ENCODE data around the gene JOSD1. TPM values are rescaled to one million over a fixed set of nuclear protein-coding genes. Genes with fewer than 3 reads are reported as not detected.
"Not testable (repeated sequence)": the region's sequence is repeated elsewhere in the genome, so short reads cannot be mapped to it uniquely, and the experiment has no call there.

The JOSD1 gene
- total RNA-seq, 2 experiments from 2014 or later: 303 to 307 TPM

DNA sequence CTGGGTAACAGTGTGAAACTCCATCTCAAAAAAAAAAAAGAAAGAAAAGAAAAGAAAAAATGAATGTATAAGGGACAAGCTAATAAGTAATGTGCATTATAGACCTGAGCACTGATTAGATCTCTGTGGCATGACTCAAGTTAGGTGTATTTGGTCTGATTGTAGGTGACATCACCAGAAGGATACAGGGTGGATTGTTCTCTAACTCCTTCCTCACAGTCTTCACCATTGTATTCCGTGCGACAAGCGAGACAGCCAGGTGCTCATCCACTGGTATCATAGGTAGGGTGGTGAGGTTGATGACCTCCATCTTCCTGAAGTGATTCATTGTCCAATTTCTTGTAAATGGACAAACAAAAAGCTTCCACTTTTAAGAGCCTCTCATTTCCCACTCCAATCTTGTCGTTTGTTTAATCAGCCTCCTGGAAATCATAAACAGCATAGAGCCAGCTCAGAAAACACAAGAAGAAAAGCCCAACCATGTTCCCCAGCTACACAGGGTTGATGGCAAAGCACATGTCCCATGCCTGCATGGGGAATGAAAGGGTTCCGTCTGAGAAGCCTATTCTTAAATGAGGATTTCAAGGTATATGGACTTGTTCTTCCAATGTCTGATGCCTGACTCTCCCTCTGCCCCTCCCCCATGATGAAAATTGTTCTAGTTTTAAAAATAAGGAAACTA lies 50.8 kb downstream of the JOSD1 start:
- DNase-seq: no peak
- no peak for TF ChIP-seq CTCF (IDR thresholded peaks at IDR 0.05)
- Histone ChIP-seq H3K9me3 (ENCODE audit: control insufficient read depth in 1 of 2, insufficient read depth in 1 of 2, low read length in 2 of 2) (no peaks in the 10 kb centered on the region), H3K4me3 (ENCODE audit: low read length) (no peak overlapping the region), H3K27ac (ENCODE audit: low read depth in 1 of 2, low read length in 2 of 2) (no peak overlapping the region), H3K4me1 (ENCODE audit: insufficient read depth, low read length) (no peaks in the 10 kb centered on the region), H3K36me3 (ENCODE audit: insufficient read depth, low read length) (no peaks in the 10 kb centered on the region), H3K27me3 (ENCODE audit: control insufficient read depth in 1 of 2, insufficient read depth in 2 of 2, low read length in 2 of 2) (no peaks in the 10 kb centered on the region)
- ChIA-PET CTCF (no interaction called here), POLR2A (interaction anchor here (0.6 kb wide), 1 partner anchor 893 kb away, joined by 3 read pairs; no protein-coding TSS in a partner anchor)
- Mint-ChIP-seq H3K36me3 (ENCODE audit: low read depth) (no peaks in the 10 kb centered on the region), H3K27ac (no peak overlapping the region), H3K4me1 (ENCODE audit: low read depth) (no peaks in the 10 kb centered on the region), H3K9me3 (no peaks in the 10 kb centered on the region), H3K27me3 (no peaks in the 10 kb centered on the region), H3K4me3 (no peak overlapping the region)
- intact Hi-C loops (cut with DNase I, micrococcal nuclease): loop anchor here in 1 of 2 experiments (10.0 kb wide), 2 partner anchors 145 to 375 kb away; partner anchors contain the start of genes DDX17 and TMEM184B
- no peak for ATAC-seq (ENCODE audit: poor library complexity)

- Histone ChIP-seq H3K27me3 (ENCODE audit: control insufficient read depth in 1 of 2, insufficient read depth in 2 of 2, low read length in 2 of 2) (peaks cover 0 to 3% of the 10 kb centered on the region in 2 experiments), H3K36me3 (ENCODE audit: insufficient read depth, low read length) (no peaks in the 10 kb centered on the region), H3K27ac (ENCODE audit: low read depth in 1 of 2, low read length in 2 of 2) (no peak overlapping the region), H3K4me3 (ENCODE audit: low read length) (no peak overlapping the region), H3K9me3 (ENCODE audit: control insufficient read depth in 1 of 2, insufficient read depth in 1 of 2, low read length in 2 of 2) (no peaks in the 10 kb centered on the region), H3K4me1 (ENCODE audit: insufficient read depth, low read length) (no peaks in the 10 kb centered on the region)
- Mint-ChIP-seq H3K27me3 (peaks cover 12% of the 10 kb centered on the region), H3K9me3 (no peaks in the 10 kb centered on the region), H3K27ac (no peak overlapping the region), H3K4me3 (no peak overlapping the region), H3K36me3 (ENCODE audit: low read depth) (no peaks in the 10 kb centered on the region), H3K4me1 (ENCODE audit: low read depth) (no peaks in the 10 kb centered on the region)
- CTCF ChIA-PET: no interaction called here
- ATAC-seq (ENCODE audit: poor library complexity): no peak
- POLR2A ChIA-PET: no interaction called here
- no peak for DNase-seq
- TF ChIP-seq CTCF (IDR thresholded peaks at IDR 0.05): no peak
- intact Hi-C loops (cut with DNase I, micrococcal nuclease): no loop called here
These were observed 55.3 kb downstream of the JOSD1 start for GRCh38 chr22:38645430-38645829.

GRCh38 chr22:38644245-38644644 lies 56.5 kb downstream of the JOSD1 start:
- CTCF ChIA-PET; H3K4me3 ChIP-seq (ENCODE audit: low read length); H3K4me3 Mint-ChIP-seq; H3K9me3 Mint-ChIP-seq; H3K27ac ChIP-seq (ENCODE audit: low read depth in 1 of 2, low read length in 2 of 2); H3K36me3 ChIP-seq (ENCODE audit: insufficient read depth, low read length); H3K27me3 ChIP-seq (ENCODE audit: control insufficient read depth in 1 of 2, insufficient read depth in 2 of 2, low read length in 2 of 2); H3K9me3 ChIP-seq (ENCODE audit: control insufficient read depth in 1 of 2, insufficient read depth in 1 of 2, low read length in 2 of 2); DNase-seq; POLR2A ChIA-PET; intact Hi-C loops (cut with DNase I, micrococcal nuclease); H3K4me1 Mint-ChIP-seq (ENCODE audit: low read depth); ATAC-seq (ENCODE audit: poor library complexity); H3K27ac Mint-ChIP-seq; H3K4me1 ChIP-seq (ENCODE audit: insufficient read depth, low read length); H3K36me3 Mint-ChIP-seq (ENCODE audit: low read depth): not testable (repeated sequence)
- H3K27me3 Mint-ChIP-seq: peaks cover 12% of the 10 kb centered on the region

All from CD4-positive, alpha-beta T cell (primary cell).